Measurements from ENCODE around the gene RABAC1.

The RABAC1 gene

DNA sequence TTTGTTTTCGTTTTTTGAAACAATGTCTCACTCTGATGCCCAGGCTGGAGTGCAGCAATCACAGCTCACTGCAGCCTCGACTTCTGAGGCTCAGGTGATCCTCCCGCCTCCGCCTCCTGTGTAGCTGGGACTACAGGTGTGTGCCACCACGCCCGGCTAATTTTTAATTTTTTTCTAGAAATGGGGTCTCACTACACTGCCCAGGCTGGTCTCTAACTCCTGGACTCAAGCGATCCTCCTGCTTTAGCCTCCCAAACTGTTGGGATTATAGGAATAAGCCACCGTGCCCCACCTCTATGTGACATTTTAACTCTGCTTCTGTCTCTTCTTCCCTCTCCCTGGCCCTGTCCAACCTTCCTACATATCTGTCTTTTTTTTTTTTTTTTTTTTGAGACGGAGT, 29.8 kb upstream of the RABAC1 start:
- DNase-seq, result no peak

DNA sequence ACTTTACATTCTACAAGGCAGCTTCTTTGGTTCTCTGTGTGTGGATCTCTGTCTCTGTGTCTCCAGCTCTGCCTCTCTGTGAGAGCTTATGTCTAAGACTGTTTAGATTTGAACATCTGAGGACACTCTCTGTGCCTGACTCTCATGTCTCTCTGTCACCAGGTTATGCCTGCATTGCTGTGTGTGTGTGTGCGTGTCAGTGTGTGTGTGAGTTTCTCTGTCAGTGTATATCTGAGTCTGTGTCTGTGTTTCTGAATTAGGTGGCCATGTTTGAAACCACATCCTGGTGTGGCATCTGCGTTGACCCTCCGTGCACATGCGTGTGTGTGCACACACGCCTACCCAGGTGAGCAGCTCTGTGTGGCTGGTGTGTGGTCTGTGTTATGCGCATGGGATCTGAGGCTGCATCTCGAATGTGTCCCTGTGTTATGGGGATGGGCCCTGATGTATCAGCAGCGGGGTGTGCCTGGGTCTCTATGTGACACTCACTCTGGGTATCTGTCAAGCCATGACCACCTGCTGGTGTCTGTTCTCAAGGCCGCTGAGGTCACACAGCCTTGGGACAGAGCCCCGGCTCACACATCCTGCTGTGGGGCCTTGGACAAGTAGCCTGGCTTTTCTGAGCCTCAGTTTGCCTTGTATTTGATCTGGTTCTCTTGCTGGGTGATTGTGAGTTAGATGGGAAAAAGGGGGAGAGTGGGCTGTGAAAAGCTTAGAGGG, 28.2 kb upstream of the RABAC1 start:
- DNase-seq, result no peak

DNA sequence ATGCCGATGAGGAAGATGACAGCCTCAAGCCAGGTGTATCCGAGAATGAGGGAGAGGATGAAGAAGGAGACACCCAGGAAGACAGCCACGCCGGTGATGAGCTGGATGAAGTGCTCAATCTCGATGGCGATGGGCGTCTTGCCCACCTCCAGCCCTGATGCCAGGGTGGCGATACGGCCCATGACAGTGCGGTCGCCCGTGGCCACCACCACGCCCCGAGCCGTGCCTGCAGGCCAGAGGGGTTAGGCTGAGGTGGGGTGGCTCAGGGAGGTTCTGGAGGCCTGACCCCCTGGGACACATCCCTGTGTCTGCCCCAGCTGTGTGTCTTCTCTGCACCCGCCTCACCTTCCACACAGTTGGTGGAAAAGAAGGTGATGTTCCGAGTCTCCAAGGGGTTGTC, 25.8 kb upstream of the RABAC1 start:
- no peak for DNase-seq

DNA sequence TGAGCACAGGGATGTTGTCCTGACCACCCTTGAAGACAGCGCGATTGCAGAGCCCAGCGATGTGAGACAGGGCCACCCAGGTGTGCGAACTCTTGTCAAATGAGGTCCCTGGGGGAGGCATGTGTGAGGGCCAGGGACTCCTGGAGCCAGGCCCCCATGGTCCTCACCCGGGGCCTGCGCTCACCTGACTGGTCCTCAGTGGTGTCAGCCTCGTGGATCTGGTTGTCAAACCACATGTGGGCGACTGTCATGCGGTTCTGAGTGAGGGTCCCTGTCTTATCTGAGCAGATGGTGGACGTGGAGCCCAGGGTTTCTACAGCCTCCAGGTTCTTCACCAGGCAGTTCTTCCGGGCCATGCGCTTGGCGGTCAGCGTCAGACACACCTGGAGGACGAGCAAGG, 22.6 kb upstream of the RABAC1 start:
- DNase-seq, result no peak

DNA sequence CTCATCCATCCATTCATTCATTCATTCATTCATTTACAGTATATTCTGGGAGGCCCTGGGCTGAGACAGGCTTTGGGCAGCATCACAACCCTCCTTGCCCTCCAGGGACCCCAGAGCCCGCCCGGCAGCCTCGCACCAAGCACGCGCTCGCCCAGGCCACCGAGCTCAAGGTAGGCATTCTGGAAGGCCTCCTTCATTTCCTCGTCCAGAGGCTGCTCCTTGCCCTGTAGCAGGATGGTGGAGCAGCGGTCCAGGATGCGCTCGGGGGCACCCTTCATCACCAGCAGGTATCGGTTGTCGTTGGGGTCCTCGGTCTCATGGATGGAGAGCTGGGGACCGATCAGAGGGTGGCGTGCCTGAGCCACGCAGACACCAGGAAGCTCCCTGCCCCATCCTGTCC, 19.3 kb upstream of the RABAC1 start:
- DNase-seq, result no peak

DNA sequence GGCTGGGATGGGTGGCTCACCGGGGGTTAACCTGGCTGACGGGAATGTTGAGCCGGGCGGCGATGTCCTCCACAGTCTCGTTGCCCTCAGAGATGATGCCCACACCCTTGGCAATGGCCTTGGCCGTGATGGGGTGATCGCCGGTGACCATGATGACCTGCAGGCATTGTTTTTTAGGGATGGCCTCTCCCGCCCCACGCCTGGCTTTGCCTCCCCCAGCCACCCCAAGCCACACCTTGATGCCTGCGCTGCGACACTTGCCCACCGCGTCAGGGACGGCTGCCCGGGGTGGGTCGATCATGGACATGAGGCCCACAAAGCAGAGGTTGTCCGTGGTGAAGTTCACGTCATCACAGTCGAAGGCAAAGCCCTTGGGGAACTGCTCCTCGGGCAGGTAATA, 18.8 kb upstream of the RABAC1 start:
- no peak for DNase-seq

DNA sequence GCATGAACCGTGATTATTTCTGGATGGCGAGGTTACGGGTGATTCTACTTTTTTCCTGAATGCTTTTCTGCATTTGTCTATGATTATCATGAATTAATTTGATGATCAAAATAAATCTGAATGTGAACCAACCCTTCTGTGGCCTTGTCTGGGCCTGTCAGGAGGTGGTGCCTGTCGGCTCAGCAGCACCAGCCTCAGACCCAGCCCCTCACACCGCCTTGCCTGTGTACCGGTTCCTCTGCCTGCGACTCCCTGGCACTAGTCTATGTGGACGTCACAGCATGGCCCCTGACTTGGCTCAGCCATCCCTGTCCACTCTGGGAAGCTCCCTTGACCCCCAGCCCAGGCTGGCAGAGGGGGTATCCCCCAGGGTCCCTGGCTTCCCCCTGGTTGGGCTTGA, 15.5 kb upstream of the RABAC1 start:
- no peak for DNase-seq

DNA sequence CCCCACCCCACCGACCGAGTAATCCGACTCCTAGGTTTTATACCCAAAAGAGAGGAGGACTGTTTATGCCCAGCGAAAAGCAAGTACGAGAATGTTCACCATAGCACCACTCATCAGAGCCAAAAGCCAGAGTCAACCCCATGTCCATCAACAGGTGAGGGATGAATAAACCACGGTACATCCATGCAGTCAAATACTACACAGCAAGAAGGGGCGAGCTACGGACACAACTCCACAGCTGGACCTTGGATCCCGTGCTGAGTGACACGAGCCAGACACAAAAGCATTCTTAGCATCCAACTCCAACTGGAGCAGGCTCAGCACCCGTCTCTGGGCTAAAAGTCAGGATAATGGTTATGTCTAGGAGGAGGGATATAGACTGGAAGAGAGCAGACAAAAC, 12.2 kb upstream of the RABAC1 start:
- DNase-seq, result no peak

DNA sequence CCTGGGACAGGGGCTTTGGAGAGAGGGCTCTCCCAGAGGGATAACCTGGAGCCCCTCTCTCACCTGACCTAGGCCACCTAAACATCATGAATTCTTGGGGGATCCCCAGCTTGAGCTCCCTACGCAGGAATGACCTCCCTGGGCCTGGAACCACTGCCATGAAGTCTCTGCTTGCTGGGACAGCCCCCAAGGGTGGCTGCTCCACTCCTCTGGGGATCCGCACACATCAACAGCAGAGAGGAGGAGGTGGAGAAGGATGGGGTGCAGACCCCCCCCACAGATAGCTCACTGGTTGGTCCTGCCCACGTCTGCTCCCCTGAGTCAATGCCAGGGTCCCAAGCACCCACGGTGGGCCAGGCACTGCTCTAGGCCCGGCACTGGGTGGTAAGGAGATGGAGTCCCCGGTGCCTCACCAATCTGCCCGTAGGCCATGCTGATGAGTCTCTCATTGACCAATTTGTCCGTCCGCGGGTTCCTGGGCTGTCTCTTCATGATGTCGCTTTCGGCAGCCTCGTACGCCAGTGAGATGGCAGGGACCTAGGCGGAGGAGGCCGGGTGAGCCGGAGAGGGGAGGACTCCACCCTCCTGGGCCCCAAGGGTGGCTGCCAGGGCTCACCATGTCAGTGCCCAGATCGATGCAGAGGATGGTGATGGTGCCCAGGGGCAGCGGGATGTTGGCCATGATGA, 10.8 kb upstream of the RABAC1 start:
- no peak for DNase-seq

DNA sequence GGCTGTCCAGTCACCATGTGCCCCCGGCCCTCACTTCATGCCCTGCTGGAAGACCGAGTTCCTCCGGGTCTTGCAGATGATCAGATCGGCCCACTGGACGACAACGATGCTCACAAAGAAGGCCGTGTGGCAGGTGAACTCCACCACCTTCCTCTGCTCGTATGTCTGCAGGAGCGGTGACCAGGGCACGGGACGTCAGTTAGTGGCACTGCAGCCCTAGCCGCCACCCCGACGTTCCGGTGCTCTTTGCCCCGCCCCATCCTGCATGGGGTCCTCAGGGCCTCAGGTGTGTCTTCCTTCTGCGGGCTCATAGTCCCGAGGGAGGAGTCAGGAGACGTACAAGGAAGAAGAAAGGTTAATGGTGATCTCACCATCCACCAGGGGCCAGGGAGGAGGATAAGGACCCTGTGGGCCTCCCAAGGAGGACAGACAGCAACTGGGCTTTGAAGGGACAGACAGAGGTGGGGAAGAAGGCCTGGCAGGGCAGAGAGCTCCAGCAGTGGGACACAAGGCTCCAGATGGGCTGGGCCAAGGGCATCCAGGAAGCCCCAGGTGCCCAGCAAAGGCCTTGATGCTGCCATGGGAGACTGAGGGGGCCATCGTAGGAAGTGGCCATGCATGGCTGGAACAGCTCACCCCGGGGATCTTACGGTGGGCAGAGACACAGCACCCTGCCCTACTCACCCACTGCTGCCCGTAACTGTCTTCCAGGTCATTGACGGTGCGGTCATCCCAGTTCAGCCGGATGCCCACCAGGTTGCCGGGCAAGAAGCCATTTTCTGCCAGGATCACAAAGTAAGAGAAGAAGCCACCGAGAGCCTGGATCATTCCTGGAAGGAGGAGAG, 9.9 kb upstream of the RABAC1 start:
- DNase-seq, result no peak

DNA sequence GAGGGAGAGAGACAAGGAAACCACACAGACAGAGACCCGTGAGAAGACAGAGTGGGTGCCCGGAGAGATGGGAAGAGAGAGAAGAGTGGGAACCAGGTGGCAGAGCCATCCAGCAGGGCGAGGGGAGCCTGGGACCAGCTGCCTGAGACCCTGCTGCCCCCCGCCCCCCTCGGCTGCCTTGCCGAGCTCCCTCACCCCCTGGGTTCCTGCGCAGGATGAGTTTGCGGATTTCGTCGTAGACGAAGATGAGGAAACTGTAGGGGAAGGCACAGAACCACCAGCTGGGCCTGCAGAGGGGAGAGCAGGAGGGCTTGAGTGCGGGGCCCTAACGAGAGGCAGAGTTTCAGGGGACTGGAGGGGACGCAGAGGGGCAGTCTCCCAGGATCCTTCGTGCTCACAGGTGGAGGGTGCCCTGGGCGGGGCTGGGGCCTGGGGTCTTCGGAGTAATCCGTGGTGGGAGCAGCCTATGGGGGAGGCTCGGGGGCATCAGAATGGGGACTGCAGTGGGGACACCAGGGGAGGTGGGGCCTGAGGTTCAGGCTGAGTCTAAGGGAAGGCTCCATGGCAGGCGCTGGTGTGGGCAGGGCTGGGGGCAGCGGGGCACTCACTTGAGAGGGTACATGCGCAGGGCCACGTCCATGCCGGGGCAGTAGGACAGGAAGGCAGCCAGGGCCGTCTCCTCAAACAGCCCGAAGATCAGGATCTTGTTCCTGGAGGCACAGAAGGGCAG, 8.1 kb upstream of the RABAC1 start:
- no peak for DNase-seq

DNA sequence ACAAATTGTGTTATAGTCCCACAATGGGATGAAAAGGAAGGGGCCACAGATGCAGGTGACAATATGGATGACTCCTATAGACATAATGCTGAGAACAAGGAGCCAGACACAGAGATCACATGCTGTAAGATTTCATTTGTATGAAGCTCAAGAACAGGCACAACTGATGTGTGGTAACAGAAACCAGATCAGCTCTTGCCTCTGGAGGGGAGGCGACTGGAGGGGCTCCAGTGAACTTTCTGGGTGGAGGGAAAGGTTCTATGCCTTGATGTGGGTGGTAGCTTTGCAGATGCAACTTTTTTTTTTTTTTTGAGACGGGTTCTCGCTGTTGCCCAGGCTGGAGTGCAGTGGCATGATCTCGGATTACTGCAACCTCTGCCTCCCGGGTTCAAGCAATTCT, 6.0 kb upstream of the RABAC1 start:
- no peak for DNase-seq

DNA sequence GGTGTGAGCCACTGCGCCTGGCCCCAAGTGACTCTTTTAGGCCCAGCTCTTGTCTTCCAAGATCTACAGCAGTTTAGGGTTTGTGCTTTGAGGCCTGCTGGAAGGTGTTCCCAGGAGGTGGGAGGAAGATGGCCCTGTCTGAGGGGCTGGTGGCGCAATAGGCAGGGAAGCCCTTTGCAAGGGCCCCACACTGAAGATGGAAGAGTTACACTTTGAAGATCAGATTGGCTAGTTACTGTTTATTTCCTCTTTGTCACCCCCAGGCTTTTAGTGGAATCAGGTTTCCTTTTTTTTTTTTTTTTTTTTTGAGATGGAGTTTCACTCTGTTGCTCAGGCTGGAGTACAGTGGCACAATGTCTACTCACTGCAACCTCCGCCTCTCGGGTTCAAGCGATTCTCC, 1.9 kb upstream of the RABAC1 start:
- no peak for DNase-seq

DNA sequence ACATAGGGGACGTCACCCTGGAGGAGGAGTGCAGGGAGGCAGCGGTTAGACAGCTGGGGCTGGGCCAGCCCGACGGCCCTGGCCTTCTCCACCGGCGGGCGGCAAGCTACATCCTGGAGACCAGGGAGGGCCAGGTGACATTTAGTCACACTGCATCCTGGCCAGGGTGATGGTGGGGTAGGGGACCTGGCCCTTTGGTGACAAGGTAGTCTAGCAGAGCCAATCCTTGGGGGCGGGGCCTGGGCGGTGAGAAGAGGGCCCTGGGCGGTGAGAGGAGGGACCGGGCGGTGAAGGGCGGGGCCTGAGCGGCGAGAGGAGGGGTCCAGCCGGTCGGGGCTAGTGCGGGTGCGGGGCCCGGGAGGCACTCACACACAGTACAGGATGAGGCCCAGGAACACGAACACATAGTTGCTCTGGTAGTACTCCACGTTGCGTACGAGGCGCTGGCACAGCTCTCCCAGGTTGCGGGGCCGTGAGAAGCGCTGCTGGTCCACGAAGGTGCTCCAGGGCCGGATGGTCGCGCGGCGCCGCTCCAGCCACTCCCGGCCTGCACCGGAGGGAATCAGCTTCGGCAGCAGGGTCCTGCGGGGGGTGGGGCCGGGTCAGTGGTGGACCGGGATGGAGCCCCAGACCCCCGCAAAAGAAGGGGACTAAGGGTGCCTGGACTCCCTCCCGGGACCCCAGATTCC, 610 bp downstream of the RABAC1 start:
- peak; percentile 72 for DNase-seq

DNA sequence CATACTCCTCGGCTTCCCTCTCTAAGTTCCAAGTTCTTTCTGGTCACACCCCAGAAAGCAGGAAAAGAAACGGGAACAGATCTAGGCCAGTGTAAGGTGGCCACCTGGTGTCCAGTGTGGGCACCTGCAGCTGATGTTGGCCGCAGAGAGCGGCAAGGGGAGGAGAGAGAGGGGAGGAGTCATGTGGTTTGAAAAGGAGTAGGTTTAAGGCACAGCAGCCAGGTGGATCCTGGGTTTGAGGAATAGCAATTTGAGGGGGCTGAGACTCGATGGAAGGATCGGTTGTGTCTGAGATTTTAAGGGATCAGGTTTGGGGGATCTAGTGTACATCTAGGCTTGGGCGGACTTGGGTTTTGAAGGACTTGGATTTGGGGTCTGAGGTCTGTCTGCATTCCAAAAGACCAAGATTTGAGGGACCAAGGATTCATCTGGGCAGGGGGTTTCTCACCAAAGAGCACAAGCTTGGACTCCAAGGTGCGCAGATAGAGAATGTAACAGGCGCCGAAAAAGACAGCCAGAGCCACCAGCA, 1.2 kb downstream of the RABAC1 start:
- peak; percentile 82 for DNase-seq

DNA sequence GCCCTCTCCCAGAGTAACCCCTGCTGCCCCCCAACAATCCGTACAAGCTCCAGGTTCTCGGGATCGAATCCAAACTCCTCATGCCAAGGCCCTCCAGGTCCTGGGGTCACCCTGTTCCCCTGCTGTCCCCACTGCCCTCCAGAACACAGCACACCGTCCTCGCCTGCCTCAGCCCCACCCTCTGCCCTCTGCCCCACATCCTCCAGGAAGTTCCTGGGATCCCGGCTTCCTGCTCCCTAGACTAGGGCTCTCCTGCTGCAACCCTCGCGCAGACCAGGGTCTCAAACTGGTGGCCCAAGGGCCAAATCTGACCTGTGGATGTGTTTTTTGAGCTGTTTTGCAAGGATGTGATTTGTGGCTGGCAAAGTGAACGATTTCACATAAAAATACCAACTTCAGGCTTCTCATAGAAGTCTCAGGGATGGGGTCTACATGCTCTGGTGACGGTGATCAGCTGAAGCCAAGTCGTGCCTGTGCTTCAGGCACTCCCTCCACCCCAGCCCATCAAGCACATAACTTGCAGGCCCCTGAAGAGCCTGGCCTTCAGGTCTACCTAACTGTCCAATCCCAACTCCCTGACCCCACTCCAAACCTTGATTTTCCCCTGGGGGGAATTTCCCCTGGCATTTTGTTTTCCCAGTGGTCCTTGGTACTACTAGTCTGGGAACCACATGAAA, 1.8 kb downstream of the RABAC1 start:
- no peak for DNase-seq

DNA sequence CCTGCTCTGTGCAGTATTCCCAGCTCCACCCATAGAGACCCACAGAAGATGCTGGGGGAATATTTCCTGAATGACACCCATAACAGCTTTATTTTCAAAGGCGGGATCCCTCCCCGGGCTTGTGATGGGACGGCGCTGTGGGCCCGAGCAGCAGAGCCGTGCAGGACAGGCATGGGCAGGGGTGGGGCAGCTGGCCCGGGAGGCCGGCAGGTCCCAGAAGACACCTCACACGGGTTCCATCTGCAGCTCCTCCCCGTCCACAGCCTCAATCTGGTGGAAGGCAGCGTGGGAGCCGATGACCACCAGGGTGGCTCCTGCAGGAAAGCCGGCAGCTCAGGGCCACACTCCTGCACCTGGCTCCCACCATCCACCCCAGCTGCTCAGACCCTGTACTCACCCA, 2.5 kb downstream of the RABAC1 start:
- DNase-seq, result no peak

DNA sequence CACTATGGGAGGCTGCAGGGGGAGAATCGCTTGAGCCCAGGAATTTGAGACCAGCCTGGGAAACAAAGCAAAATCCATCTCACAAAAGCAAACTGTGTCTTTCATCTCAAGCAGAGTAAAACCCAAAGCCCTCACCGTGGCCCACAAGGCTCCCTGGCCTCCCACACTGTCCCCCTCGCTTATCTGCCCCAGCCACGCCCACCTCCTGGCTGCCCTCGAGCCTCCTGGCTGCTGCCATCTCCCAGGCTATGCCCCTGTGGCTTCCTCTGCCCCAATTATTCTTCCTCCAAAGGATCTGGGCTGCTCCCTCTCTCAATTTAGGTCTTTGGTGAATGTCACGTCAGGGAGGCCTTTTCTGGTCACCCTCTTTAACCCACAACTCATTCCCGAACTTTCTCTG, 3.6 kb downstream of the RABAC1 start:
- DNase-seq, result no peak

DNA sequence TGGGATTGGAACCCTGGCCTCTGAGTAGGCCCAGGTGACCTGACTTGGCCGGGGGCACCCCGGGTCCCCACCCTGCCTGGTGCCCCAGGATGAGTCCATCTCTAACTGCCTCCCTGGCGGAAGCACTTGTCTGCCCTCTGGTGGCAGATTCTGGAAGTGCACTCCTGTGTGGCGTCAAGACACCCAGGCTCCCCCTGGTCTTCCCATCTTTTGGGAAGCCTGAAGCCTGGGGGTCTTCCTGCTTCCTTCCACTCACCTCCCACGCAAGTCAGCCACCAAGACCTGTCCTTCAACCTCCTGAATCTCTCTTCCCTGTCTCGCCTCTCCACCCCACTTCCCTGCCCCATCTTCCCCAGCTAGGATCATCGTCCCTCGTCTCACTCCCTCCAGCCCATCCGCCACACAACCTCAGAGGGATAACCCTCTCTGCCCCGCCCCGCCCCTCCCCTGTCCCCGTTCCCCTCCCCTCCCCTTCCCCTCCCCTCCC, 7.4 kb downstream of the RABAC1 start:
- DNase-seq, result peak; percentile 71

DNA sequence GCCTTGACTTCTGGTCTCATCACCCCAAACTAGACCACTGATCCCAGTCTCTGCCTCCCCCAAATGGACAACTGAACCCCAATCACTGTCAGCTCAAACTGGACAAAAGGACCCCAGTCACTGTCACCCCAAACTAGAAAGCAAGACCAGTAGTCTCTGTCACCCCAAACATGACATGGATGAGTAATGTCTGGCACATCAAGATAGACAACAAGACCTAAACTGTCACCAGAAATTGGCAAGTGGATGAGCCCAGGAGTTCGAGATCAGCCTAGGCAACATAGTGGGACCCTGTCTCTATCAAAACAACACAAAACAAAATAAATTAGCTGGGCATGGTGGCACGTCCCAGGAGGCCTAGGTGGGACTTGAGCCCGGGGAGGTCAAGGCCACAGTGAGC, 12.0 kb downstream of the RABAC1 start:
- no peak for DNase-seq

DNA sequence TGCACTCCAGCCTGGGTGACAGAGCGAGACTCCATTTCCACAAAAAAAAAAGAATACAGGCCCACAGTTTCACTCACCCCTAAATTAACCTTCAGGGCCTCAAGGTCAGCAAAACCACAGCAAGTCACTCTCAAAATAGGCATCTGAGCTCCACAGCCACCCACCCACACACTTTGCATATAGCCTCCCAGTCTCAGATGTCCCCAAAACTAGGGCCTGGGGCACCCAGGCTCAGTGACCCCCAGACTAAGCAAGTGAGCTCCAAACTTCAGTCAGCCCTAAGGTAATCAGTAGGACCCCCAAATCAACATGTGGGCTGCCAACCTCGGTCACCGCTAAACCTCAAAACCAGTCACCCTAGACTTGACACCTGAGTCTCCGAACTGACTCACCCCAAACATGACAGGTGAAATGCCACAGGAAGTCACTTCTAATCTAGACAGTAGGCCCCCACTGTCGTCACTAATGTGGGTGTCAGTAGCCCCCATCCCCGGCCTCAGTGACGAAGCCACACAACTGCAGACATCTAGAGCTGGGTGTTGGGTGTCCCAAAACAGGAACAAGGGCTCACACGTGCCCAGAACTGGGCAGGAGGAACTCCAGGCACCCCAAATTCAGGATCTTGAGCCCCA, 13.9 kb downstream of the RABAC1 start:
- DNase-seq, result no peak

Measured in fibroblast of upper back skin (primary cell).